NCI-H774 (cell line): ENCODE results near the gene ITGAD.

Source experiments
- DNase-seq: peaks from one replicate; lab custom pipeline; 2025; lab: John Stamatoyannopoulos, UW

ITGAD gene

DNA sequence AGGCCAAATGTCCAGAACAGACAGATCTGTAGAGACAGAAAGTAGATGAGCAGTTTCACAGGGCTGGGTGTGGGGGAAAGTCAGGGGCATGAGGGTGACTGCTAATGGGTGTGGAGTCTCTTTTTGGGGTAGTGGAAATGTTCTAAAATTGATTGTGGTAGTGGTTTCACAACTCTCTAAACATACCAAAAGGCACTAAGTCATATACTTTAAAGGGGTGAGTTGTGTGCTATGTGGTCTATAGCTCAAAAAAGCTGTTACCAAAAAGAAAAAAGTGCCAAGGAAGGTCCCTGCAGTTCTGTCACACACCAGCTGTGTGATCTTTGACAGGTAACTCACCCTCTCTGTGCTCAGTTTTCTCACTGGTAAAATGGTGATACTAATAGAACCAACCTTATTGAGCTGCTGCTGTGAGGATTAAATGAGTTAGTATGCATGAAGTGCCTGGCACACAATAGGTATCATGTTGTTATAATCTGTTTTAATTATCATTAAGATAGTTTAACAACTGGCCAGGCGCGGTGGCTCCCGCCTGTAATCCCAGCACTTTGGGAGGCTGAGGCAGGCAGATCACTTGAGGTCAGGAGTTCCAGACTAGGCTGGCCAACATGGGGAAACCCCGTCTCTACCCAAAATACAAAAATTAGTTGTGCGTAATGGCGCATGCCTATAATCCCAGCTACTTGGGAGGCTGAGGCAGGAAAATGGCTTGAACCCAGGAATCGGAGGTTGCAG lies 27.8 kb upstream of the ITGAD start:
- DNase-seq: no peak

DNA sequence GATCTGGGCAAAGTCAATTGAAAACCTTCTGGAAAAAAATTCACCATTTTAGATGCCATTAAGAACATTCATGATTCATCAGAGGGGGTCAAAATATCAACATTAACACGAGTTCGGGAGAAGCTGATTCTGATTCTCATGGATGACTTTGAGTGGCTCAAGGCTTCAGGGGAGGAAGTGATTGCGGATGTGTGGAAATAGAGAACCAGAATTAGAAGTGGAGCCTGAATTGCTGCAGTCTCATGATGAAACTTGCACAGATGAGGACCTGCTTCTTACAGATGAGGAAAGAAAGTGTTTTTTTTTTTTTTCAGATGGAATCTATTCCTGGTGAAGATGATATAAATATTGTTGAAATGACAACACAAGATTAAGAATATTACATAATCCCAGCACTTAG lies 25.3 kb upstream of the ITGAD start:
- DNase-seq: no peak

DNA sequence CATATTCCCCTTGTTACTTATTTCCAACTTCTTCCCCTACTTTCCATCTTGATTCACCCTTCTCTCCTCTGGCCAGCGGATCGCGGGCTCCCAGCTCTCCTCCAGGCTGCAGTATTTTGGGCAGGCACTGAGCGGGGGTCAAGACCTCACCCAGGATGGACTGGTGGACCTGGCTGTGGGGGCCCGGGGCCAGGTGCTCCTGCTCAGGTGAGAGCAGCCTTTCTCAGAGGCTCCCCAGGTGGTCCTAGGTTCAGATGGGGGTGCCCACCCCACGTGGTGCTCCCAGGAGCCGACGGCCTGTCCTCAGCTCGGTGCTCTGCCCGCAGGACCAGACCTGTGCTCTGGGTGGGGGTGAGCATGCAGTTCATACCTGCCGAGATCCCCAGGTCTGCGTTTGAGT lies 22.1 kb upstream of the ITGAD start:
- DNase-seq: no peak

DNA sequence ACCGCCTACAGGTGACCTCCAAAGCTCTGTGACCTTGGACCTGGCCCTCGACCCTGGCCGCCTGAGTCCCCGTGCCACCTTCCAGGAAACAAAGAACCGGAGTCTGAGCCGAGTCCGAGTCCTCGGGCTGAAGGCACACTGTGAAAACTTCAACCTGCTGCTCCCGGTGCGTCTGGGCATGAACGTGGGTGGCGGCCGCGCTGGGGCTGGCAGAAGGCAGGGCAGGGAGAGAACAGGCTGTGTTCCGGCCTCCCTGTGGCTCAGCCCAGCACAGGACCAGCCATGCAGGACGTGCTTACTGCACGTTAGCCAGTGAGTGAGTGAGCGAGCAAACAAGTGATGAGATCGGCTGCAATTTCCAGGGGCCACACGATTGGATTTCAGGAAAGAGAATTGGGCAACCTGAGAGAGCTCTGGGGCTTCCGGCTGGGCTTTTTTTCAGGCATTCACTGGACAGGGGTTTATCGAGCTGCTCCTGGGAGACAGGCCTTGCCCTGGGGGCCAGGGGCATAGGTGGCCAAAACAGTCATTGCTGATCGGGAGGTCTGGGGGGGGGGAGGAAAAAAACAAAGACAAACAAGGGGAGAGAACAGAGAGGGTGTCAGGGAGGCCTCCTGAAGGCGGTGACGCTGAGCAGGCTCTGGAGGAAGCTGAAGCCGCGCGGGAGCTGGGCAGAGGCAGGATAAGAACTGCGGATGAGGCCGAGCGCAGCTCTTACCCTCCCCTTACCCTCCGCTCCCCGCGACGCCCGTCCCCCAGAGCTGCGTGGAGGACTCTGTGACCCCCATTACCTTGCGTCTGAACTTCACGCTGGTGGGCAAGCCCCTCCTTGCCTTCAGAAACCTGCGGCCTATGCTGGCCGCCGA lies 21.3 kb upstream of the ITGAD start:
- no peak for DNase-seq

DNA sequence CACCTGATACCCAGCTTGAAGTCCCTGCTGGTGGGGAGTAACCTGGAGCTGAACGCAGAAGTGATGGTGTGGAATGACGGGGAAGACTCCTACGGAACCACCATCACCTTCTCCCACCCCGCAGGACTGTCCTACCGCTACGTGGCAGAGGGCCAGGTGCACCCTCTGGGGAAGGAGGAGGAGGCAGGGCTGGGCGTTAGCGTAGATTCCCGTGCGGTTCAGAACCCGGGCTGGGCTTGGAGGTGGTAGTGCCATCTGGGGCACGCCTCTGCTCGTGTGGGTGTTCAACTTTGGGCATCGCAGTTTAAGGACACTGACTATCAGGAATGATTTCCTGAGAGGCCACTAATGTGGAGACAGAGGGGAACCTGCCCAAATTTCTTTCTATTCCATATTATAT lies 19.9 kb upstream of the ITGAD start:
- DNase-seq: no peak

DNA sequence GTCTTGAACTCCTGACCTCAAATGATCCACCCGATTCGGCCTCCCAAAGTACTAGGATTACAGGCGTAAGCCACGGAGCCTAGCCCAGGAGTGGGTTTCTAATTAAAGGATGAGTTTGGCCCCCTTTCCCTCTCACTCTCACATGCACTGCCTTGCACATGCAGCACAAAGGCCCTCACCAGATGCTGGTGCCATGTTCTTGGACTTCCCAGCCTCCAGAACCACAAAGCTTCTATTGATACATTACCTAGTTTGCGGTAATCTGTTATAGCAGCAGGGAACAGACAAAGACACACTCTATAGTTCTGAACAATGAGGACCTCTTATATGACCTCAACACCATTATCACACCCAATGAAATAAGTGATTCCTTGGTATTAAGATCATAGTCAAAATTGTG lies 17.9 kb upstream of the ITGAD start:
- DNase-seq: no peak

DNA sequence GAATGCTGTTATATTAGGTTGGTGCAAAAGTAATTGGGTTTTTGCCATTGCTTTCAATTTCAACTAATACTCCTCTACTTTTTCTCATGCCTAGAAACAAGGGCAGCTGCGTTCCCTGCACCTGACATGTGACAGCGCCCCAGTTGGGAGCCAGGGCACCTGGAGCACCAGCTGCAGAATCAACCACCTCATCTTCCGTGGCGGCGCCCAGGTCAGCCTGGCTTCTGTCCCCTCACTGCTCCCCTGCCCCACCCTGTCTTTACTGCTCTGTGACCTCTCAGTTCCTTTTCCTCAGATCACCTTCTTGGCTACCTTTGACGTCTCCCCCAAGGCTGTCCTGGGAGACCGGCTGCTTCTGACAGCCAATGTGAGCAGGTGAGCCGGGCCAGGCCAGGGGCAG lies 16.4 kb upstream of the ITGAD start:
- DNase-seq: no peak

DNA sequence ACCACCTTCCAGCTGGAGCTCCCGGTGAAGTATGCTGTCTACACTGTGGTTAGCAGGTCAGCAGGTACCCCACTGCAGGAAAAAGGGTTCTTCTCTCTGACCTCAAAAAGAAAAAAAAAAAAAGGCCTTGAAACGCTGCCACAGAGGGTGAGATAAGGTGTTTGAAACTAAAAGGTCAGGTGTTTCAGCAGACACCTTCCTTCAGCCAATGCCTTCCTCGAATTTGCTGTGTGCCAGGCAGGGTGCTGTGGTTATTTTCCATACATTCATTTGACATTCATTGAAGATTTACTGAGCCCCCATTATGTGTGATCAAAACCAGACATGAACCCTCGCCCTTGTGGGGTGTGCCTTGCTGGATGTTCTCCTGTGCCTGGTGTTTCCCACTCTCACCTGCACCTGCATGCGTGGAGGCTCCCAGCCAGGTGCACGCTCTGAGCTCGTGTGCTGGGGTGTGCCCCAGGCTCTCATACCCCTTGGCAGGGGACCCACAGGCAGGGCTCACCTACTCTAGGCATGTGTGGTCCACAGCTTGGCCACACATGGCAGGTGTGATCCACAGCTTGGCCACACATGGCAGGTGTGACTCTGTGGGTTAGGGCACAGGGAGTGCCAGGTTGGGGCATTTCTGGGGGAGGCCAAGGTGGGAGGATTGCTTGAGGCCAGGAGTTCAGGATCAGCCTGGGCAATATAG lies 15.8 kb upstream of the ITGAD start:
- no peak for DNase-seq

DNA sequence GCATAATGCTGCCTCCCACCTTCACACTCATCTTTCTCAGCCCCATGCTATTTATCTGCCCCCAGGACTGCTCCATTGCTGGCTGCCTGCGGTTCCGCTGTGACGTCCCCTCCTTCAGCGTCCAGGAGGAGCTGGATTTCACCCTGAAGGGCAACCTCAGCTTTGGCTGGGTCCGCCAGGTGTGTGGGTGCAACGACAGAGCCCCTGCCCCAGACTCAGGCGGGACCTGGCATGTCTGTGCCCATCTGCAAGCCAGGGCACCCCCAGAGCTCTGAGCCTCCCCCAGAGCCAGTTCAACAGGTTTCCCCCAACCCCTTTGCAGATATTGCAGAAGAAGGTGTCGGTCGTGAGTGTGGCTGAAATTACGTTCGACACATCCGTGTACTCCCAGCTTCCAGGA lies 12.9 kb upstream of the ITGAD start:
- DNase-seq: no peak

DNA sequence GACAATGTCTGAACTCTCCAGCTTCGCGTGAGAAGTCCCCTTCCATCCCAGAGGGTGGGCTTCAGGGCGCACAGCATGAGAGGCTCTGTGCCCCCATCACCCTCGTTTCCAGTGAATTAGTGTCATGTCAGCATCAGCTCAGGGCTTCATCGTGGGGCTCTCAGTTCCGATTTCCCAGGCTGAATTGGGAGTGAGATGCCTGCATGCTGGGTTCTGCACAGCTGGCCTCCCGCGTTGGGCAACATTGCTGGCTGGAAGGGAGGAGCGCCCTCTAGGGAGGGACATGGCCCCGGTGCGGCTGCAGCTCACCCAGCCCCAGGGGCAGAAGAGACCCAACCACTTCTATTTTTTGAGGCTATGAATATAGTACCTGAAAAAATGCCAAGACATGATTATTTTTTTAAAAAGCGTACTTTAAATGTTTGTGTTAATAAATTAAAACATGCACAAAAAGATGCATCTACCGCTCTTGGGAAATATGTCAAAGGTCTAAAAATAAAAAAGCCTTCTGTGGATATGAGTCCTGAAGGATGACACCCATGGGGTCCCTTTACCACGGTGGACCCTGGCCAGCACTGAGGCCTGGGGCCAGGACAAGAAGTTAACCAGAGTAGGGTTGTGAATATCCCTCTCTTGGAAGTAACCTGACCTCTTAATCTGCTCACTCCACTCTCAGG lies 10.5 kb upstream of the ITGAD start:
- peak; percentile 26 for DNase-seq

DNA sequence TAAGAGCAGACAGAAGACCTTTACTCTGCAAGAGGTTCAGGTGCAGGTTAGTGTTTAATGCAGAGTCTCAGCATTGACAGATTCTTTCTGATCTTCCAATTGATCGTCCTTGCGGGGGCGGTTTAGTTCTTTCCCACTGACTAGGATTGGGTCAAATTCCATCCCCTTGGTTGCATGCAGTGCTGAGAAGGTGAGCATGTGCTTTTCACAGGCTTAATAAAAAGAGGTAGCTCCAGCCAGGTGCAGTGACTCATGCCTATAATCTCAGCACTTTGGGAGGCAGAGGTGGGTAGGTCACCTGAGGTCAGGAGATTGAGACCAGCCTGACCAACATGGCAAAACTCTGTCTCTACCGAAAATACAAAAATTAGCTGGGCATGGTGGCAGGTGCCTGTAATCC lies 7.5 kb upstream of the ITGAD start:
- DNase-seq: no peak

DNA sequence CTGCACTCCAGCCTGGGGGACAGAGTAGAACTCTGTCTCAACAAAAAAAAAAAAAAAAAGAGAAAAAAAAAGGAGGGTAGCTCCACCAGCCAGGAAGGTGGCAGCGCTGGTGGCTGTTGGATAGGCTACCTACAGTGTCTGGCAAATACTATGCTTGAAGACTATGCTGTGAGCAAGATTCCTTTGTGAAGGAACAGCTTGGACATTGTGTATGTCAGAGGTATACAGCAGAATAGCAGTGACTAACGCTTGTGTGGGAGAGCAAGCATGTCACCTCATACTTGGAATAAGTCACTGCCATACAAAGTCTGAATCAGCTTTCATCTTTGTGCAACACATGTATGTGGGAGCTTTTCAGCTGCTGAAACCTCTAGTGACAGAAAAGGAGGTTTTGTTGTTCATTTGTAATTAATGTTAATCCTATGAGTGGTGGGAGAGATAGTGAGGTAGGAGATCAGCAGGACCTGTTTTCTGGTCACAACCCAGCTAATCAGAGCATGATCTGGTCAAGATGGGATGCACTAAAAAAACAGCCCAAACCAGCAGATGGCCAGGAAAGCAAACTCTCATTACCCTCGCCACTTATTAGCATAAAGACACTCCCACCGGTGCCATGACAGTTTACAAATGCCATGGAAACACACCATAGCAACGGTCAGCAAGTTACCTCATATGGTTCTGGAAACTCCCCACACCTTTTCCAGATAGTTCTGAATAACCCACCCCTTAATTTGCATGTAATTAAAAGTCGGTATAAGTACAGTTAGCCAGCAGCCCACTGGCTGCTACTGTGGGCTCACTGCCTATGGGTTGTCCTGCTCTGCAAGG lies 6.8 kb upstream of the ITGAD start:
- DNase-seq: peak; percentile 37

DNA sequence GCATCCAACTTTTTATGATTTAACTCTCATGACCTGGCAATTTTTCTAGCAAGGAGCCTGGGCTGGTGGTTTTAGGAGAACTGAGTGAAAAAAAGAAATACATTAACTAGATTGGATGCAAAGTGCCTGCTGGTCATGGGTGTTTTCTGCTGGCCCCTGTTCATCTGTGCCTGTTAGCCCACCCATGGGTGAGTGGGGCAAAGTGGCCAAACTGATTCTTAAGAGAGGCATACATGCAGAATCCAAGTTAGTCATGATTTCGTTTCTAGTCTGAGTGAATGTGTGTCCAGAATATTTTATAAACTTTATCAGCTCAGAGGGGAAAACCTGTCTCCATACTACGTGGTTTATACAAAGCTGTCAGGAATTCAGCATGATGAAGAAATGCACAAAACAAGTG lies 4.6 kb upstream of the ITGAD start:
- no peak for DNase-seq

DNA sequence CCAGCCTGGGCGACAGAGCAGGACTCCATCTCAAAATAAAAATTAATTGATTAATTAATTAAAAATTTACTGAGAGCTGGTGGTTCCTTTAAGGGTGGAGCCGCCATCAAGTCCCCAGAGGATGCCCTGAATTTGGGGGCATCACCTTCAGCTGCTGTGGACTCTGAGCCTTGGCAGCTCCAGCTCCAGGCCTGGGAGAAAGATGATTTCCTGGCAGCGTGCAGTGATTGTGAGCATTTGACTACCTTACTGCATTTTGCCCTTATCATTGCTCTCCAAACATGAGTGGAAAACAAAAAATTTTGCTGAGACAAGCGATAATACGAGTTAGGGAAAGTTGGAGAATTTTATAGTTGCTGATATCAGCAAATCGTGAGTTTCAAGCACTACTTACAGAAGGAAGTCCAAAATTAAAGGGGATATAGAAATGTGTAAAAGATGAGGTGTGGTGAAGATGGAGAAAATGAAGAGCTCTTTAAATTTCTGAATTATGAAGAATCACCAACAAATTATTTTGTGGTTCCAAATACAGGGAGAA lies 2.6 kb upstream of the ITGAD start:
- DNase-seq: no peak

DNA sequence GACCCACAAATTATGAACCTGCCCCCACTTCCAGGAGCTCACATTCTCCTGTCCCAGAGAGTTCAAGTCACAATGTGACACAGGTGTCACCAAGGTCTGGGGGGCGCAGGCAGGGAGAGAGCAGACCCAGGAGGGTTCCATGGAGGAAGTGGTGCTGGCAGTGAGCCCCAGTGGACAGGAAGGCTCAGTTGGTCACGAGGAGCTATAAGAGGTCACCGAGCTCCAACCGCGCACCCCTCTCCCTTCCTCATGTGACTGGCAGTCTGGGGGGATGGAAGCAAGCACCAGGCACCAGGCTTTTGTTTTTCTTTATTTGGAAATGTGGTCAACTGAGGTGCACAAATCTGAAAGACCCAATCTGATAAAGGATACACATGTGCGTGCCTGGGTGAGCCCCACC lies 2.5 kb downstream of the ITGAD start:
- no peak for DNase-seq

DNA sequence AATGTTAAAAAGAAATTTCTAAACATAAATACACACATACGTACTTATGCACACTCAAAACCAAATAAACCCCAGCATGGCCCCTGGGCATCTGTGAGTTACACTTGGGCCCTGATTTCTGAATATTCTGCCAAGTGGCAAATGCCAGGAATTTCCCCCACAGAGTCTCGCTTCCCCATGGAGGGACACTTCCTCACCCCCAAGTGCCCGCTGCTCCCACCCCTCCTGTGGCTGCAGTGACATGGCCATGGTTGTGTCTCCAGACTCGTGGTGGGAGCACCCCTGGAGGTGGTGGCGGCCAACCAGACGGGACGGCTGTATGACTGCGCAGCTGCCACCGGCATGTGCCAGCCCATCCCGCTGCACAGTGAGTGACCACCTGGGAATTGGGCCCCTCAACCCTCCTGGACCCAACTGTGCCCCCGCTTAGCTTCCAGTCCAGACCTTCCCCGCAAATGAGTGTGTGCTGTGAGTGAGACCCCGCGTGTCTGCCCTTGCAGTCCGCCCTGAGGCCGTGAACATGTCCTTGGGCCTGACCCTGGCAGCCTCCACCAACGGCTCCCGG lies 4.0 kb downstream of the ITGAD start:
- DNase-seq: no peak

DNA sequence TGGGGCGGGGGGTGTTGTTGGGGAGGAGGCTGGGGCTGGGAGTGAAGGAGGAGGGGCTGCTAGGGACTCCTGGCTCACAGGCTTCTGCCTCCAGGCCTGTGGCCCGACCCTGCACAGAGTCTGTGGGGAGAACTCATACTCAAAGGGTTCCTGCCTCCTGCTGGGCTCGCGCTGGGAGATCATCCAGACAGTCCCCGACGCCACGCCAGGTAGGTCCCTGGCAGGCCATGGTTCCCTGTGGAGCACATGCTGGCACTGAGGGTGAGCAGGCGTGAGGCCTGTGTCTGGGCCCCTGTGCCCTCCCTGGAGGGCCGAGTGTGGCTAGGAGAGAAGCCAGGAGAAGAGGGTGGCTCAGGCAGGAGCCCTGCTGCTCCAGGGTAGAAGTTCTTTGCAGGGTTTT lies 4.6 kb downstream of the ITGAD start:
- no peak for DNase-seq

DNA sequence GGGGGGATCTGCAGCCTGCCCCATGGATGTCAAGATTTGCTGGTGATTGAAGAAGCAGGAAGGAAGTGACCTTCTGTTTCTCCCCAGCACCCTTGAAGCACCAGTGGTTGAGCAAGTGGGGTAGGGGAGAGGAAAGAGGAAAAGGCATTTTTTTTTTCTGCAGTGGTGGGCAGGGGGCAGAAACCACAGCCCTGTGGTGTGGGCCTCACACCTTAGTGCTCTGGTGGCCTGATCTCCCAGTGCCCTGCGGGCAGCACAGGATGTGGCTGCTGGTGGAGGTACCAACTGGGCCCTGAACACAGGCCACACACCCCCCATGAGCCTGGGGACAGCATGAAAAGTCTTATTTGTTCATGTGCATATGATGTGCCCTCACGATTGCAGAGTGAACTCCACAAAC lies 7.1 kb downstream of the ITGAD start:
- DNase-seq: no peak

DNA sequence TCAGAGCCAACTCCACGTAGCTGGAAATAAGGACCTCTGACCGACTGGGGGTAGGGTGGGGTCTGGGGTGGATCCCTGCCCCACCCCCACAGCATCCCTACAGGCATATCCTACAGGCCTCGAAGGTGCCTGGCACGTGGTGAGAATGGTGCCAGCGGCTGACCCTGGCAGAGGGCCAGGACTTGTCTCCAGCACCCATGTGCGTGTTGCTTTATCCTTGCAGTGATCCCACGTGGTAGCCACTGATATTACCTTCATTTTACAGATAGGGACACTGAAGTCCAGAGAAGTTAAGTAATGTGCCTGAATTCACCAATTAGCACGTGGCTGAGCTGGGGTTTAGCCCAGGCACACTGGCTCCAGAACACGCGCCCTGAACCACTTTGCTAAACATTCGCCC lies 8.3 kb downstream of the ITGAD start:
- no peak for DNase-seq

DNA sequence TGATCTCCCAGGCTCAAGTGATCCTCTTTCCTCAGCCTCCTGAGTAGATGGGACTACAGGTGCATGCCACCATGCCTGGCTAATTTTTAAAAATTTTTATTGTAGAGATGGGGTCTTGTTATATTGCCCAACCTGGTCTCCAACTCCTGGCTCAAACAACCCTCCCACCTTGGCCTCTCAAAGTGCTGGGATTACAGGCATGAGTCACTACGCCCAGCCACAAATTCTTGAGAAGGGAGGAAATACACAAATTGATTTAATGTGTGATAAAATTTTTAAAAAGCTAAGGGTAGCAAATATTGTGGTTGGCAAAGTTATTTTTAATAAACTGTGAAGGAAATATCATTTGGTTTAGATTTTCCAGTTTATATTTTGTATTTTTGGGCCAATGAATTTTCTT lies 9.6 kb downstream of the ITGAD start:
- no peak for DNase-seq
